SK-N-SH (cell line): Measurements from ENCODE around the gene FOCAD. TPM values are rescaled to one million over a fixed set of nuclear protein-coding genes. Genes with fewer than 3 reads are reported as not detected.

ENCODE experiments used
- CTCF ChIA-PET: fragments of 300-600, 350-600 bp; formaldehyde crosslinking; extraction: SDS; loops from one replicate; lab custom pipeline; 2021; lab: Yijun Ruan, JAX
- POLR2A ChIA-PET: fragments of 350-600 bp; sonication (Branson Sonifier 250); formaldehyde crosslinking; extraction: SDS; loops from one replicate; lab custom pipeline; 2020; ENCODE audit warnings: antibody characterized with exemption, inconsistent platforms; lab: Yijun Ruan, JAX
- DNase-seq: peaks from one replicate; pipeline ENCODE4 v3.0.0; 2012
- H2AFZ ChIP-seq: fragments of 200-600 bp; sonication (generic); 2 replicates; pipeline ENCODE4 v1.8.1; 2016; ENCODE audit warnings: antibody characterized with exemption, mild to moderate bottlenecking, low read depth
- H3F3A ChIP-seq: fragments of 200-600 bp; sonication (generic); replicated peaks from 2 replicates; pipeline ENCODE3; 2016; ENCODE audit warnings: antibody characterized with exemption, mild to moderate bottlenecking; ENCODE audit not compliant: insufficient read depth
- H3K27ac ChIP-seq, 2 experiments: fragments of 200-500 bp in 1 of 2; fragments of 200-600 bp in 1 of 2; sonication (Bioruptor generic) in 1 of 2; sonication (generic), shearing (Covaris generic) in 1 of 2; 2 replicates each; pipeline versions ENCODE4 v1.5.1 to v1.6.1; 2014 to 2016; ENCODE audit warnings: low read depth in 2 of 2, inconsistent platforms in 1 of 2, low read length in 1 of 2, mild to moderate bottlenecking in 1 of 2, mixed read lengths in 1 of 2
- H3K27me3 ChIP-seq: fragments of 200-600 bp; sonication (generic), shearing (Covaris generic); 2 replicates; pipeline ENCODE4 v1.6.1; 2016; ENCODE audit warnings: mixed run types; ENCODE audit not compliant: insufficient read depth
- H3K36me3 ChIP-seq, 2 experiments: fragments of 200-500 bp in 1 of 2; fragments of 200-600 bp in 1 of 2; sonication (Bioruptor generic) in 1 of 2; sonication (generic) in 1 of 2; replicated peaks in 1 of 2; 2 replicates each; pipeline versions ENCODE3 to v1.5.1; 2014 to 2016; ENCODE audit warnings: low read length in 1 of 2, mild to moderate bottlenecking in 1 of 2; ENCODE audit not compliant: insufficient read depth in 2 of 2, control insufficient read depth in 1 of 2
- H3K4me1 ChIP-seq, 2 experiments: fragments of 200-500 bp in 1 of 2; fragments of 200-600 bp in 1 of 2; sonication (Bioruptor generic) in 1 of 2; sonication (generic), shearing (Covaris generic) in 1 of 2; 2 replicates each; pipeline versions ENCODE4 v1.5.1 to v1.6.1; 2014 to 2016; ENCODE audit warnings: low read depth in 1 of 2, low read length in 1 of 2, mixed run types in 1 of 2; ENCODE audit not compliant: insufficient read depth in 2 of 2, control insufficient read depth in 1 of 2
- H3K4me2 ChIP-seq: fragments of 200-600 bp; sonication (generic), shearing (Covaris generic); 2 replicates; pipeline ENCODE4 v1.6.1; 2017; ENCODE audit warnings: mixed run types
- H3K4me3 ChIP-seq, 2 experiments: fragments of 200-500 bp in 1 of 2; fragments of 200-600 bp in 1 of 2; sonication (Bioruptor generic) in 1 of 2; sonication (generic), shearing (Covaris generic) in 1 of 2; 2 replicates each; pipeline versions ENCODE4 v1.5.1 to v1.8.1; 2014 to 2016; ENCODE audit warnings: low read depth in 2 of 2, inconsistent platforms in 1 of 2, low read length in 1 of 2, mild to moderate bottlenecking in 1 of 2, mixed read lengths in 1 of 2, moderate library complexity in 1 of 2
- H3K79me2 ChIP-seq: fragments of 200-600 bp; sonication (generic); 2 replicates; pipeline ENCODE4 v1.8.1; 2017; ENCODE audit warnings: mild to moderate bottlenecking; ENCODE audit not compliant: insufficient read depth
- H3K9ac ChIP-seq: fragments of 200-600 bp; sonication (generic); 2 replicates; pipeline ENCODE4 v1.6.1; 2017; ENCODE audit warnings: mixed run types
- H3K9me2 ChIP-seq: fragments of 200-600 bp; sonication (generic); 2 replicates; pipeline ENCODE4 v1.6.1; 2017; ENCODE audit warnings: mixed run types
- H3K9me3 ChIP-seq: fragments of 200-600 bp; sonication (generic); 2 replicates; pipeline ENCODE4 v1.6.1; 2017; ENCODE audit warnings: mixed run types, mild to moderate bottlenecking, moderate library complexity
- H4K20me1 ChIP-seq: fragments of 200-600 bp; sonication (generic); 2 replicates; pipeline ENCODE4 v1.6.1; 2017; ENCODE audit warnings: mild to moderate bottlenecking, mixed run types; ENCODE audit not compliant: insufficient read depth
- EZH2phosphoT487 ChIP-seq: fragments of 200-600 bp; sonication (generic); IDR thresholded peaks from 2 replicates; pipeline ENCODE4 v1.6.1; 2017; ENCODE audit warnings: low read depth, mixed run types, mild to moderate bottlenecking, antibody characterized with exemption, moderate library complexity, borderline replicate concordance
- FOXM1 ChIP-seq: IDR thresholded peaks from 2 replicates; pipeline ENCODE4 v1.4.0; 2012; ENCODE audit warnings: low read depth, mild to moderate bottlenecking
- GATA2 ChIP-seq: sonication (generic); formaldehyde crosslinking; IDR thresholded peaks from 2 replicates; pipeline ENCODE4 v1.5.0; 2020; ENCODE audit warnings: mild to moderate bottlenecking, missing genetic modification reagents
- JUND ChIP-seq: IDR thresholded peaks from 2 replicates; pipeline ENCODE4 v1.4.0; 2012
- REST ChIP-seq: IDR thresholded peaks from 2 replicates; pipeline ENCODE4 v1.6.1; 2012; ENCODE audit warnings: mild to moderate bottlenecking, low read depth, low read length, moderate library complexity
- RFX5 ChIP-seq: IDR thresholded peaks from 2 replicates; pipeline ENCODE4 v1.6.1; 2012; ENCODE audit warnings: mild to moderate bottlenecking, improper control_type of control experiment, low read length
- TCF12 ChIP-seq: IDR thresholded peaks from 2 replicates; pipeline ENCODE4 v1.4.0; 2012
- WGBS: methylation state at CpG from one replicate; pipeline ENCODE4 v1.1.6; 2017; ENCODE audit warnings: low lambda C conversion rate; 5-methylcytosine and 5-hydroxymethylcytosine counted together
- polyA plus RNA-seq, 3 experiments: library from polyadenylated mRNA; depleted of rRNA; stranded (reverse); fragments of >200 nt; gene quantifications; 2 replicates each; pipeline ENCODE4 v1.2.3, GENCODE V29; 2012

The FOCAD gene
- polyA plus RNA-seq, 1 of the 3 experiments (the other 2 are of a cell fraction), result 15.8 TPM

- POLR2A ChIA-PET, result no interaction called here
- no peak for DNase-seq
- Histone ChIP-seq H3K27ac (no peak overlapping the region), H3K9ac (no peak overlapping the region), H3F3A (no peaks in the 10 kb centered on the region), H3K4me3 (no peak overlapping the region), H4K20me1 (no peaks in the 10 kb centered on the region), H3K4me1 (no peaks in the 10 kb centered on the region; a peak in 1 of 4 replicates), H3K4me2 (no peak overlapping the region), H3K9me2 (no peaks in the 10 kb centered on the region), H3K27me3 (no peaks in the 10 kb centered on the region), H3K9me3 (no peaks in the 10 kb centered on the region), H3K79me2 (no peaks in the 10 kb centered on the region), H2AFZ (no peak overlapping the region), H3K36me3 (peaks cover 0 to 6% of the 10 kb centered on the region in 2 experiments)
- 84% methylated on average over 2 of the region's 2 CpGs for WGBS
- TF ChIP-seq GATA2 (CRISPR knock-in tag) (no peak), RFX5 (no peak), FOXM1 (no peak), REST (no peak), TCF12 (no peak)
- CTCF ChIA-PET, result interaction anchor here (0.9 to 1.2 kb wide), 2 partner anchors 11 to 25 kb away, joined by 4 read pairs; no protein-coding TSS in a partner anchor
These were observed 30.7 kb downstream of the FOCAD start for GRCh38 chr9:20714442-20715415.

- TF ChIP-seq JUND (no peak), EZH2phosphoT487 (no peak)
- Histone ChIP-seq H3F3A (no peaks in the 10 kb centered on the region), H3K27me3 (no peaks in the 10 kb centered on the region), H3K4me2 (no peak overlapping the region), H3K36me3 (peaks cover 12 to 19% of the 10 kb centered on the region in 2 experiments), H3K27ac (no peak overlapping the region), H3K9ac (no peak overlapping the region), H3K4me3 (no peak overlapping the region), H3K4me1 (no peaks in the 10 kb centered on the region; a peak in 1 of 4 replicates), H2AFZ (no peak overlapping the region), H3K79me2 (no peaks in the 10 kb centered on the region), H4K20me1 (no peaks in the 10 kb centered on the region), H3K9me2 (no peaks in the 10 kb centered on the region), H3K9me3 (no peaks in the 10 kb centered on the region)
- 97% methylated on average over 1 of the region's 1 CpG for WGBS
- ChIA-PET POLR2A (no interaction called here), CTCF (interaction anchor here (1.2 kb wide), 1 partner anchor 14 kb away, joined by 3 read pairs; no protein-coding TSS in a partner anchor)
- DNase-seq, result no peak
These were observed 38.2 kb downstream of the FOCAD start for GRCh38 chr9:20722221-20722620.
